ENCODE measurements around the gene CLPSL2.

DNA sequence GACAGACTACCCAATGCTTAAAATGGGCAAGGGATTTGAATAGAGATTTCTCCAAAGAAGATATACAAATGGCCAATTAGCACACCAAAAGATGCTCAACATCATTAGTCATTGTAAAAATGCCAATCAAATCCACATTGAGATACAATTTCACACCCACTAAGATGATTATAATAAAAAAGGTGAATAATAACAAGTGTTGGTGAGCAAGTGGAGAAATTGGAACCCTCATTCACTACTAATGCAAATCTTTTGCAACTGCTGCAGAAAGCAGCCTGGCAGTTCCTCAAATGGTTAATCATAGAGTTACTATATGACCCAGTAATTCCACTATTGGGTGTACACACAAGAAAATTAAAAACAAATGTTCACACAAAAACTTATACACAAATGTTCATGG lies 41.1 kb downstream of the CLPSL2 start:
- TF ChIP-seq TEAD4 (IDR thresholded peaks at IDR 0.05) (no peak), CEBPB (IDR thresholded peaks at IDR 0.05) (no peak), TAF1 (IDR thresholded peaks at IDR 0.05; ENCODE audit: low read depth) (no peak), MAX (IDR thresholded peaks at IDR 0.05) (no peak), REST (IDR thresholded peaks at IDR 0.05; ENCODE audit: low read depth) (no peak), FOXM1 (IDR thresholded peaks at IDR 0.05; ENCODE audit: borderline replicate concordance, low read depth) (no peak), NFIC (IDR thresholded peaks at IDR 0.05) (no peak), RAD21 (IDR thresholded peaks at IDR 0.05; ENCODE audit: low read depth) (no peak), EP300 (IDR thresholded peaks at IDR 0.05; ENCODE audit: borderline replicate concordance) (no peak), YY1 (IDR thresholded peaks at IDR 0.05; ENCODE audit: low read depth) (no peak)

Data from Ishikawa (cell line).